HG03025 (cell line): Measurements from ENCODE around the gene PXT1.

Source experiments
- ATAC-seq: cut with Tn5 transposase; IDR thresholded peaks from one replicate; pipeline ENCODE4 v1.9.1; 2021; ENCODE audit warnings: mild to moderate bottlenecking, moderate library complexity; ENCODE audit not compliant: unreplicated experiment, low FRiP score

Gene PXT1

DNA sequence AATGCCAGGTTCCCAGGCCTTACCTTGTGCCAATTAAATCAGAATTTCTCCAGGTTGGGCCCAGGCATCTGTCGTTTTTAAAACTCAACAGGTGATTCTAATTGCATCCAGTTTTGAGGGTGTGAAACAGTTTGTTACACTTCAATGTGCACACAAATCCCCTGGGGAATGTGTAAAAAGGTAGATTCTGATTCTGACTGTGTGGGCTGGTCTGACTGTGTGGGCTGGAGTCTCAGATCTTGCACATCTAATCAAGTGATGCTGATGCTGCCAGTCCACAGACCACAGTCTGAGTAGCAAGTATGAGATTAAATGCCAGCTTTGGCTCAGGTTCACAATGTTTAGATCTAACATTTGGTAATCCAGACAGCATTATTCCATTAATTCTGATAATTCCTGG, 42.7 kb downstream of the PXT1 start:
- no peak for ATAC-seq

DNA sequence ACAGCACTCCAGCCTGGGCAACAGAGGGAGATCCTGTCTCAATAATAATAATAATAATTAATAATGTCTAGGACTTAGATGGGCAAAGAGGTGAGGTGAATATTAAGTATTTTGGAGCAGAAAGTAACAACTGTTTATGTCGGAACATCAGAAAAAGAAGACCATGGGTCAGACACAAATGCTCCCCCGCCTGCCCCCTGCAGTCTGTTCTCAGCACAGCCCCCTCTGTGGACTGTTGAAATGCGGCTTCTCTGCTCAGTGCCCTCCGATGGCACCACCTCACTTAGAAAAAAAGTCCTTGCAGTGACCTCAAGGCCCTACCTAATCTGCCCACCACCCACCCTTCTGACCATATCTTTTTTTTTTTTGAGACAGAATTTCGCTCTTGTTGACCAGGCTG, 50.0 kb downstream of the PXT1 start:
- no peak for ATAC-seq

DNA sequence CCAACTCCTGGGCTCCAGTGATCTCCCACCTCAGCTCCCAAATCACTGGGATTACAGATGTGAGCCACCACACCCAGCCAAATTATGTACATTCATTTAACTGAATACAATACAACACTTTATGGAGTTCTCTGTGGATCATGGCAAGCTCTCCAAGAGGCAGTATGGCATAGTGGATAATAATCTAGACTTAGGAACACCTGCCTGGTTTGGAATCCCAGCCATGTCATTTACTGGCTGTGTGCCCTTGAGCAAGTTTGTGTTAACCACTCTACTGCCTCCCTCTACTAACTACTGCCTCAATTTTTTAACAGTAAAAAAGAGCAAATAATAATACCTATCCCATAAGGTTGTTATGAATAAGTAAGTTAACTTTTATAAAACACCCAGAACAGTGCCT, 53.3 kb downstream of the PXT1 start:
- ATAC-seq = no peak

DNA sequence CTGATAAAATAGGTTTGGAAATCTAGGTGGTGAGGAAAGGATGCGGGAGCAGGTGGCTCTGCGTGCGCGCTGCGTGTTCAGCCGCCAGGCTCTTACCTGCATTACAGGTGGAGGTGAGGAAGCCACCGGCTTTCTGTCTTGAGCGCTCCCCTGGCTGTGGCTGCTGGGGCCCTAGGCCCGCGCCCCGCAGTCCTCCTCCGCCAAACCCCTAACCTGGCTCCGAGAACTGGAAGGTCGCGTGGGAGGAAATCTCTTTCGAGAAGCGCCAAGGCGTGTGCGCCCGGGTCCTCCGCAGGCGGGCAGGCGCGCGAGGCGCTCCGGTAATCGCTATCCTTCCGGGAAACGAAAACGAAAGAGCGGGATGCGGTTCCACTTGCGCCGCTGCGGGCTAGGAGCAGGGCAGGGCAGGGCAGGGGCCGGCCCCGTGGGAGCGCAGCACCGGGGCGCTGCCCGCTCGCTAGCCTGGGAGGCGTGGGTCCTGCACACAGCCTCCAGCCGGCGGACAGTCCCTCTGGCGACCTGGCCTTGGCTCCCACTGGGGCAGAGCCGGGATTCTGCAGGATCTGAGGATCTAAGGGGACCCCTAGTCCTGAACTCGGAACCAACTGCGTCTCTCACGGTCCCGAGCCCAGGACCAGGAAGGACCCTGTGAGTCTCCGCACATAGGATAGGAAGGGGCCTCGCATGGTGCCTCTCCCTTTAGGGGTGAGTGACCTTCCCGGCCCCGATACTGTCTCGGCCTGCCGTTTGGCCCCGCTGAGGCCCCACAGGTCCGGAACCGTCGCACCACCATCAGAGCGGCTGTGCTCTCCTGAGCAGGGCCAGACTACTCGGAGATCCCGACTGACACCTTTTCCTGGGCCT, 55.0 kb downstream of the PXT1 start, which contains the start of gene ETV7:
TSS of gene ETV7 (minus strand) at position 230 of the 864 bp plus-strand sequence. CDS start at position 102, 128 bp downstream.
- no peak for ATAC-seq

DNA sequence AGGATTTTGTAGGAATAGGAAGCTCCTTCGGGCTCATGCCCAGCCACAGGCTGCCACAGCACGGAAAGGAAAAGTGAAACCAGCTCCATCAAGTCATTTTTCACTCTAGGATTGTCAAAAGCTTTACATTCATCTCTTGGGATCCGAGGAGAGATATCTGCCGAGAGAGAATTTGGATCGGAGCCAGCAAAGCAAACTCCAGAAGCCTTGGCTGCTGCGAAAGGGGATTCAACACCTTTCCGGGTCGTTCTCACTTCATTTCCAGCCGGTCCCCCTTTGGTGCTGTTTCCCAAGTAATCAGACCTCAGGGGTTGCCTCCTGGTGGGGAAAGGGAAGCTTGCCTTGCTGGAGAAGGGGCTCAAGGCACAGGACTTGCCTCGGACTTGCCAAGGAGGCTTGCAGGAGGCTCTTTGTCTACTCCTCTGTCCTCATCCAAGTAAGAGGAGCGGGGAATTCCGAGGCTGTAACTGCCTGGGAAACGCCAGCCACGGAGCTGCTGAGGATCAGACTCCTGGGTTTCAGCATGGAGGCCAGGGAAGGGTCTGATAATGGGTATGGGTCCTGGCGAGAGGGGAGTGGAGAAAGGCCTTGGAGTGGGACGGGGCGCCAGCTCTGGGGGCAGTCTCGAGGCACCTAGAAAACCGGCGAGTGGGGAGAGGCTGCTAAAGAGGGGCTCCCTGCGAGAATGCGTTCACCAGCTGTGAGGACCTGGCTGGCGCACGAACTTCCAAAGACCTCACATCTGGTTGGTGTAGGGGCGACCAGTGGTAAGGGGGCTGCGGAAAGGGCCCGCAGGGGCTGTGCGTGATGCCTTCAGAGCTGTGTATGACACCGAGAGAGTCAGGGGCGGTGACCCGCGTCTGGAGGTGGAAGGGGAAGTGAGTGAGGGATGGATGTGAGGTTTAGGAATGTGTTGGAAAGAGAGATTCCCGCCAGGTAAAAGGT, 55.9 kb downstream of the PXT1 start:
- no peak for ATAC-seq

DNA sequence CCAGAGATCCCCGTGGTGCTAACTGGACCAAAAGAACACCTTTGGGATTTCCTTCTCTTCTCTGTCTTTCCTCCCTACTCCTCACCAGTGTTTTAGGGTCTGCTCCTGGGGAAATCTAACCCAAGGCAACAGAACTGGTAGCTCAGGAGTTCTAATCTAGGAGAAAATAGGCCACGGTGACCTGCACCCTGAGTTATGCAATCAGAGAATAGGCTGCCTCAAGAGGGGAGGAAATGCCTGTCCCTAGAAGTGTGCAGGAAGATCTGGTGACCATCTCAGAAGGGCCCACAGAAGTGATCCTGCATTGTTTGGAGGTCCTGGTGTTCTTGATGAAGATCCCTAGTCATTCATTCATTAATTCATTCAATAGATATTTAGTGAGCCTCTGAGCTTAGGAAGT, 58.6 kb downstream of the PXT1 start:
- no peak for ATAC-seq

DNA sequence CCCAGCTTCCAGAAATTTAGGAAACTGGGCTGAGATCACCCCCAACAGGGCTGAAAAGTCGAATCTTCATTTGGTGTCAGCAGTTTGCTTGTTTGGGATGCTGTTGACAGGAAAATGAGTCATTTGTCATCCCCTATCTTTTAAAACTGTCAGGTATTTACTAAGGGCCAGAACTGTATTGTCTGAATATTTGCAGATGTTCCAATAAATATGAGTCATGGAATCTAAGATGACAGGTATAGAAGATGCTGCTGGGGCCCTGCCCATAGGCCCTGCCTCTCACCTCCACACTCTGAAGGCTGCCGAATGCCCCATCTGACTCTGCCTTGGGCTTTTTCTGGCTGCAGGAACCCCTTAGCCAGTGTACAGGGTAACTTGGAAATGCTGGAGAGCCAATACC, 59.0 kb downstream of the PXT1 start:
- ATAC-seq = no peak

DNA sequence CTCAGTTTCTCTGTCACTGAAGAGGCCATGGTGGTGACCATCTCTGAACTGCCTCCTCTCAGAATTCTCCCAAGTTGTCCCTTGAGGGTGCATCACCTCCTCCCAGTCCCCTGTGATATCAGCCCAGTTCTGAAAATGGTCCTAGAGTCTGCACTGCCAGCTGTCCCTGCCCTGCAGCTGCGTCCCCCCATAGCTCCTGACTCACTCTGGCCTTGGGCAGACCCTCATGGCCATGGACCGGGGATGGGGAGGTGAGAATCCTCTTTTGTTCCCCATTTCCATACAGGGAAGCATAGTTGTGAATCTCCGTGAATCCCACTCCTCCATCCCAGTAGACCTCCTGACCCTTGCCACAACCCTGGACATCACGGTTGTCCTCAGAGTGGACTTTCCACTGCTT, 59.7 kb downstream of the PXT1 start:
- ATAC-seq = no peak

DNA sequence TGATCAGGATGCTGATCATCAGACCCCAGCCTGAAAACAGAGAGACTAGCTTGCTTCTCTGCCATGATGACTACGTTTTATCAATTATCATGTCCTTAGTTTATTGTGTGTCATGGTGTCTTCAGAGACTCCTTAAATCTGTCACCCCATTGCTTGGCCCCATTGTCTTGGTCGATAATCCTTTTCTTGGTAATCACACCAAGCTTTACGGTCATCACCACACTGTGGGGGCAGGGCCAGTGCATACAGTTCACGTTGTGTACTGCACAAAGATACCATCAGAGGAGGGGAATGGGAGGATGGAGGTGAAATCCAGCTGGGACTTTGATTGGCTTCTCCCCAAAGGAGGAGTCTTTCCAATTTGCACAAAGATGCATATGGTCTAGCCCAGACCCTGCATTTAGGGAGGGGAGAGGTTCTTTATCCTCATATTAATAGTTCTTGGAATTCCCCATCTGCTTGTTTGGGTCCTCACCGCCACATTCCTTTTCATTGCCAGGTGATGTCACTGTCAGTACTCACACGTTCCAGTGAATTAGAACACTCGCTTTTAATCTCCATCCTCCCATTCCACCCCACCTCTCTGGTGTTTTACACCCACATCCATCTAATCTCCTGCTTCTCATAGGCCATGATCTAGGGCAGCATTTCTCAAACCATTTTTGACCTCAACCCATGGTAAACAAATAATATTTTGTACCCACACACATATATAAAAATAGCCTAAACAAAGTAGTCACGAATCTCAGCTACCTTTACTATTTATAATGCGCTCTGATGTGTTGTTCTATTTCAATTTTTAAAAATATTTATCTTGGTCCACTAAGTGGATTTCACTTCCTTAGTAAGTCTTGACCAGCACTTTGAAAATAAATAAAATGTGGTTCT, 60.9 kb downstream of the PXT1 start:
- no peak for ATAC-seq

DNA sequence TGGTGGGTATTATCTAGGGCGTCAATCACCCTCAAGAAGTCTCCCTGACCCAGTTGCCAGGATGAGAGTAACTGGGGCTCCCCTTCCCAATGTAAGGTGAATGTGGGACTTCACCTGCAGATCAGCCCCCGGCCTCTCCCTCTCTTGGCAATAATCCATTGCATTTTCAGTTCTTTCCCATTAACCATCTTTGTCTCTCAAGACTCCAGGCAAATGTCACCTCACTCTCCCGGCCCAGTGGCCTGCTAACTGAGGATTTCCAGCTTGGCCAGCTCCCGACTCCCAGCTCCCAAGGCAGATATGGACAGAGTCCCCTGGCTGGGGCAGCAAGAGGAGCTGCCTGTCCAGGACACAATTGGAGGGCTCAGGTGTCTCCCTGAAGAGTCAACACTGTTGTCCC, 62.5 kb downstream of the PXT1 start:
- ATAC-seq = no peak

DNA sequence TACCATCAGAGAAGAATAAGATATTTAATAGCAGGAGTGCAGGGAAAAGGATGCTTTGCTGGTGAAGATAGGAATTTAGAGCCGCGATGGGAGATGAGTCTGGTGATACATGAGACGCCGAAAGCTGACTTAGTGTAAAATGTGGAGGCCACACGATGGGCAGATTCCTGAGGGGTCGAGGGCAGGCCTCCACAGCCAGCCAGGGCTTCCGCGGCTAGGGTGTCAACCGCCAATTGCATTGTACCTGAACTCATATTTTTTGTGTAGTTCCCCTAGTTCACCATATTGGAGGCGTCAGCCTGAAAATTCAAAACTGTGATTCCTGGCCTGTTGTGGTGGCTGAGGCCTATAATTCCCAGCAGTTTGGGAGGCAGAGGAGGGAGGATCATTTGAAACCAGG, 63.7 kb downstream of the PXT1 start:
- ATAC-seq = no peak

DNA sequence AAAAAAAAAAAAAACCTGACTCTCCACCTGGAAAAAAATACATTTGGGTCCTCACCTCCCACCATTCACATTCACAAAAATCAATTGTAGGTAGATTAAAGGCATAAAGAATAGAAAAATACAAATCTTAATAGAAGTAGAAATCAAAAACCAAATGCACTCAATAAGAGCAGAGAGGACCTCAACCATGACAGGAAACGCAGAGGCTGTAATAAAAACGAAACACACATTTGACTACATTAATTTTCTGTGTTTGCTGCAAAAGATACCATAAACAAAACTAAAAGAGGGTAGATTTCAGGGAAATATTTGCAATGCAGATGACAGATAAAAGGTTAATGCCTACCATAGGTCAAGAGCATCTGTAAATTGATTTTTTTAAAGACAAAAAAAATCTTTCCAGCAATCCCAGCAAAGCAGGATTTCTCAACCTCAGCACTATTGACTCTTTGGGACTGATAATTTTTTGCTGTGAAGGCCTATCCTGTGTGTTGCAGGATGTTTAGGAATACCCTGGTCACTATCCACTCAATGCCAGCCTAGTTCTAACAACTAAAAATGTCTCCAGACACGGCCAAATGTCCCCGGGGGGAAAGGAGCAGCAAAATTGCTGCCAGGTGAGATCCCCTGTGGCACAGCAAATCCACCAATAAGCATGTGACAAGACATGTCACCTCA, 64.3 kb downstream of the PXT1 start:
- no peak for ATAC-seq

DNA sequence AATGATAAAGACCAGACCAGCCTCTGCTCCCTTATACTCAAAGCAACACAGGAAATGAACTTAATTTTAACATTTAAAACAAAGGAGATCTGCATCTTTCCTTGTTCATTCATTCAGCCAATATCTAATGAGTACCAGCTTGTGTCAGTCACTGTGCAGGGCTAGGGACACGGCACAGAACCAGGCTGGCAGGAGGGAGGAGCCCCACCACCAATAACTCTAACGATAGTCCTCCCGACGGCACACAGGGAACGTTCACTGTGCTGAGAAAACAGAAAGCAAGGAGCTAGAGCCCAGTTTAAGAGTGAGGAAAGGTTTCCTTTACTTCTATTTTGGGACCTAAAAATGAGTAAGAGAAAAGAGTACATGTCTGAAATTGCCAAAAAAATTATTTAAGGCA, 65.1 kb downstream of the PXT1 start:
- ATAC-seq = no peak

DNA sequence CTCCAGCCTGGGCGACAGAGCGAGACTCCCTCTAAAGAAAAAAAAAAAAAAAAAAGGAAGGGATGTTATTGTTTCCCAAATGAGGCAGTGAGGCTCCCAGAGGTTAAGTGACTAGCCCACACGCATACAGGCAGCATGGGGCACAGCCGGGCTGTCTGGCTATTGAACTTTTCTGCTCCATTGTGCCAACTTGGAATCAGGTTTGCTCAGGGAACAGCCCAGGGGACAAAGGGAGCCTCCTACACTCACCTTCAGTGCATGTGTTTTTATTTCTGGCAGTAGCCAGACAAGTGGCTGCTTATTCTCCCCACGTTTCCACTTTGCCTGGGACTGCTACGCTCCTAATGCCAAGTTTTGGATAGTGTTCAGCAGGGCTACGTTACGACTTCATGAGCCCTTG, 65.9 kb downstream of the PXT1 start:
- ATAC-seq = no peak

DNA sequence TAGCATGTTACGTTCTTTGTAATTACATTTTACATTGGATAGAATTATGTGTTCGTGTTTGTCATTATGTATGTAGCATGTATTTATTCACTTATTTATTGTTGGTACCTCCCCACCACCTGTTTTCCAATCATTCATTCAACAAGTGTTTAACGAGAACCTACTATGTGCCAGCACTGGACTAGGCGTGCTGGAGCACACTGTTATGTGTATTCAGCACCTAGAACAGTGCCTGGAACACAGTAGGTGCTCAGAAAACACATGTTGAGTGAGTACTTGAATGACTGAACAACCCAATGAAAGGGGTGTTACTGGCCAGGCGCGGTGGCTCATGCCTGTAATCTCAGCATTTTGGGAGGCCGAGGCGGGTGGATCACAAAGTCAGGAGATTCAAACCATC, 66.5 kb downstream of the PXT1 start:
- no peak for ATAC-seq

DNA sequence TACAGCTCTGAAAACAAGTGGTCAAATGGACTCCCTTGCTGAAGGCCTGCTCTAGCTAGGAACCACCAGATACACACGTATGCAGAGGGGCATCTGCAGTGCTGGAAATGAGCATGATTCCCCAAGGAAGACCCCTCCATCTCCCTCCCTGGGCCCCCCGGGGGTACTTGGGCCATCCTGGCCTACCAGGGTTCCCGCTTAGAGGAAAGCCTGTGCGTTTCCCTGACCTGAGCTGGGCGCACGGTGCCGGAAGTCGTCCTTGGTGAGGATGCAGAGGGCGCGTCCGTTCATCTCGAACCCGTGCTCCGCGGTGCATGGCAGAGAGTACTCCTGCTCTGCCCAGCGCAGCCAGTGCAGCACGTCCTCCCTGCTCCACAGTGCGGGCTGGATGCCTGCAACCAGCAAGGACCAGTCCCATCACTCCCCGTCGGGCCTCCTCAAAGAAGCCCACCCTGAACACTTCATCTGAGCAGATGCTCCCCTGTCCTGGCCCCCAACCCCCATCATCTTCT, 67.0 kb downstream of the PXT1 start:
- no peak for ATAC-seq

DNA sequence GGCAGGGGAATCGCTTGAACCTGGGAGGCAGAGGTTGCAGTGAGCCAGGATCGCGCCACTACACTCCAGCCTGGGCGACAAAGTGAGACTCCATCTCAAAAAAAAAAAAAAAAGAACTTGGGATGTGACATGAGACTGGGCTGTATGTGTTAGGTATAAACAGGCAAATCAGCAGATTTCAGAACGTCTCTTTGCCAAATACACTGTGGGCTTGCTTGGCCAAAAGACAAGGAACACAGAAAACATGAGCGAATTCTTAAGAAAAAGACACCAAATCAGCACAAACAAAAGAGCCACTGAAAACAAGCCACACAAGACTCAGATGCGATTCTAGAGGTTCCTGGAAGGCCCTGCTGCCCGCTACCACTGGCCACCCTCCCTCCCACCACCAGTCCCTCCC, 67.7 kb downstream of the PXT1 start:
- no peak for ATAC-seq

DNA sequence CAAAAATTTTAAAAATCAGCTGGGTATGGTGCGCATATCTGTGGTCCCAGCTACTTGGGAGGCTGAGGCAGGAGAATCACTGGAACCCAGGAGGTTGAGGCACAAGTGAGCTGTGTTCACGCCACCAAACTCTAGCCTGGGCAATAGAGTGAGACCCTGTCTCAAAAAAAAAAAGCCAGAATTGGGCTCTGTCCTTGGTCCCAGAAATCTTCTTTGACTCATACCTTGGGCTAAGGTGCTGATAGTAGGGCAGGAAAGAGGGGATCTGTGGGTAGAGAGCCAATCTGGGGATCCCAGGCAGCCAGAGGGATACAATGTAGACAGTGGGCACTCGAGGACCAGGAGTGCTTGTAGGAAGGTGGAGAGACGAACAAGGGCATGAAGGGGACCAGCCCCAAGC, 68.5 kb downstream of the PXT1 start:
- no peak for ATAC-seq

DNA sequence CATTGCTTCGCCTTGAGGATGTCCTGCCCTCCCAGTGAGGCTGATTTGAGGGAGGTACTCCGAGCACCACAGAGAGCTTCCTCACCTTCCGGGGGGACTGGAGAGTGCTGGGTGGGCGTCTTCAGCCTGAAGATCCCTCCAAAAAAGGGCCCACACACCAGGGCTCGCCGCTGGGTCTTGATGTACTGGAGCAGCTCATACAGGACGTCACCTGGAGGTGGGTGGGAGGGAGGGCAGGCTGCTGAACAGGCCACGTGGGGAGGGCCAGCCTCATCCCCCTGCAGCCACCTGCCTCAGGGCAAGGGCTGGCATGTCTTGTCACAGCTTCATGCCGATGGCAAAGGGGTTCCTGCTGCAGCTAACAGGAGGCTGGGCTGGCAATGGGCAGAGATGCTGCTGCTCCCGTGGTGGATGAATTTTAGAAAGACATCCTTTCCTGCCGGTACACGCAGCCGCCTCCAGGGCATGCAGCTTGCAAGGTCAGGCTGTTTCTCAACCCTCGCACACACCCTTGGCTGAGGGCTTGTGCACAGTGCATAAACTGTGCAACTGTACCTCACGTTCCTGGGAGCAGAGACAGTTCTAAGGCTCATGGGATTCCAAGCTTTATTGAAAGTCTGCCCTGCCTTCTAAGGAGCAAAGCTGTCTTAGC, 69.2 kb downstream of the PXT1 start:
- no peak for ATAC-seq
